Testis (tissue), 3 donors: ENCODE results near the gene PCDHAC1. TPM values are rescaled to one million over a fixed set of nuclear protein-coding genes. Genes with fewer than 3 reads are reported as not detected.

ENCODE experiments used
- DNase-seq: peaks from one replicate; pipeline ENCODE4 v3.0.0-alpha.2; 2019
- H3K27ac ChIP-seq, 2 donors: fragments of 200-600 bp; sonication (generic); one replicate each; pipeline ENCODE4 v1.5.1; 2019
- H3K27me3 ChIP-seq: fragments of 200-600 bp; sonication (generic); one replicate; pipeline ENCODE4 v1.5.1; 2019
- H3K36me3 ChIP-seq: fragments of 200-600 bp; sonication (generic); one replicate; pipeline ENCODE4 v1.5.1; 2017; ENCODE audit warnings: low read depth; ENCODE audit errors: missing control alignments
- H3K4me1 ChIP-seq: fragments of 200-600 bp; sonication (generic); one replicate; pipeline ENCODE4 v1.5.1; 2019
- H3K4me3 ChIP-seq, 2 donors: fragments of 200-600 bp; sonication (generic); one replicate each; pipeline ENCODE4 v1.5.1; 2017 to 2019
- H3K9me3 ChIP-seq: fragments of 200-600 bp; sonication (generic); one replicate; pipeline ENCODE4 v1.5.1; 2017
- CTCF ChIP-seq, 3 experiments: fragments of 450-650 bp in 2 of 3; fragments of 200-600 bp in 1 of 3; sonication (generic) in 1 of 3; IDR thresholded peaks; one replicate each; pipeline ENCODE4 v1.5.1; 2016 to 2019; ENCODE audit warnings: antibody characterized with exemption in 3 of 3, mild to moderate bottlenecking in 2 of 3, moderate library complexity in 1 of 3
- POLR2A ChIP-seq: fragments of 450-650 bp; IDR thresholded peaks from one replicate; pipeline ENCODE4 v1.6.1; 2017; ENCODE audit warnings: antibody characterized with exemption, mild to moderate bottlenecking, moderate library complexity
- WGBS, 2 donors: methylation state at CpG; one replicate each; pipeline ENCODE4 v1.1.5; 2018; 5-methylcytosine and 5-hydroxymethylcytosine counted together
- intact Hi-C: fragments of 100-400 bp; cut with DNase I; formaldehyde crosslinking; loops from one replicate; pipeline ENCODE4 v1.15.1; 2023; ENCODE audit warnings: low total_unique reads
- polyA plus RNA-seq: library from polyadenylated mRNA; stranded (reverse); fragments of 350-450 nt; fragmentation: Illumina TruSeq; extraction: RNeasy Lipid Tissue Mini Kit (QIAGEN cat#74804); gene quantifications from one replicate; pipeline ENCODE4 v1.2.3, GENCODE V29; 2014; ENCODE audit warnings: low read depth, low replicate concordance; ENCODE audit not compliant: insufficient read depth
- total RNA-seq, 2 donors: library from RNA; depleted of rRNA; stranded (reverse); fragments of >200 nt; gene quantifications; one replicate each; pipeline ENCODE4 v1.2.3, GENCODE V29; 2016

Gene PCDHAC1
- total and polyA plus RNA-seq, 3 donors from 2014 or later, result 1.8 to 7.5 (median 5.5) TPM

- Histone ChIP-seq H3K27me3 (no peaks in the 10 kb centered on the region), H3K4me3 (peak overlapping the region; percentile 33 to 59), H3K4me1 (no peaks in the 10 kb centered on the region), H3K9me3 (no peaks in the 10 kb centered on the region), H3K27ac (no peak overlapping the region), H3K36me3 (no peaks in the 10 kb centered on the region)
- 10% methylated on average over 9 to 12 of the region's 12 CpGs for WGBS, 2 donors
- DNase-seq, result peak; percentile 74
- no peak for TF ChIP-seq POLR2A
- peak; percentile 12 to 34 (median 28) for TF ChIP-seq CTCF (IDR thresholded peaks at IDR 0.05)
- intact Hi-C loops, result no loop called here
These were observed 43.6 kb upstream of the PCDHAC1 start for GRCh38 chr5:140882591-140882899.

DNA sequence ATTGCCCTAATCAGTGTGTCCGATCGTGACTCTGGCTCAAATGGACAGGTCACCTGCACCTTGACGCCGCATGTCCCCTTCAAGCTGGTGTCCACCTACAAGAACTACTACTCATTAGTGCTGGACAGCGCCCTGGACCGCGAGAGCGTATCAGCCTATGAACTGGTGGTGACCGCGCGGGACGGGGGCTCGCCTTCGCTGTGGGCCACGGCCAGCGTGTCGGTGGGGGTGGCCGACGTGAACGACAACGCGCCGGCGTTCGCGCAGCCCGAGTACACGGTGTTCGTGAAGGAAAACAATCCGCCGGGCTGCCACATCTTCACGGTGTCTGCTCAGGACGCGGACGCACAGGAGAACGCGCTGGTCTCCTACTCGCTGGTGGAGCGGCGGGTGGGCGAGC, 42.7 kb upstream of the PCDHAC1 start:
- H3K4me1 ChIP-seq, result no peaks in the 10 kb centered on the region
- TF ChIP-seq CTCF (IDR thresholded peaks at IDR 0.05) (no peak), POLR2A (no peak)
- WGBS, 2 donors, result 27 to 34% methylated on average over 8 to 41 of the region's 41 CpGs
- no peaks in the 10 kb centered on the region for H3K9me3 ChIP-seq
- intact Hi-C loops, result no loop called here
- no peaks in the 10 kb centered on the region for H3K36me3 ChIP-seq
- H3K27ac ChIP-seq, result no peak overlapping the region
- peak; percentile 25 for DNase-seq
- H3K27me3 ChIP-seq, result no peaks in the 10 kb centered on the region
- peak overlapping the region; percentile 37 to 45 for H3K4me3 ChIP-seq

- H3K27ac ChIP-seq, result no peak overlapping the region
- H3K36me3 ChIP-seq, result no peaks in the 10 kb centered on the region
- no peaks in the 10 kb centered on the region for H3K4me1 ChIP-seq
- TF ChIP-seq POLR2A (no peak), CTCF (IDR thresholded peaks at IDR 0.05) (no peak)
- H3K27me3 ChIP-seq, result no peaks in the 10 kb centered on the region
- no peaks in the 10 kb centered on the region for H3K9me3 ChIP-seq
- intact Hi-C loops, result no loop called here
- H3K4me3 ChIP-seq, result peak overlapping the region; percentile 37 to 45
- peak; percentile 33 for DNase-seq
- 28 to 35% methylated on average over 53 to 56 of the region's 79 CpGs for WGBS, 2 donors
These were observed 42.0 kb upstream of the PCDHAC1 start for GRCh38 chr5:140883927-140884697.

- H3K9me3 ChIP-seq, result no peaks in the 10 kb centered on the region
- DNase-seq, result no peak
- no peaks in the 10 kb centered on the region for H3K36me3 ChIP-seq
- intact Hi-C loops, result no loop called here
- no peak overlapping the region for H3K4me3 ChIP-seq
- WGBS, 2 donors, result 77 to 93% methylated on average over 1 of the region's 1 CpG
- no peak overlapping the region for H3K27ac ChIP-seq
- no peaks in the 10 kb centered on the region for H3K27me3 ChIP-seq
- H3K4me1 ChIP-seq, result no peaks in the 10 kb centered on the region
- TF ChIP-seq POLR2A (no peak), CTCF (IDR thresholded peaks at IDR 0.05) (no peak)
These were observed 9.8 kb upstream of the PCDHAC1 start for GRCh38 chr5:140916325-140916724.

- TF ChIP-seq CTCF (IDR thresholded peaks at IDR 0.05) (no peak), POLR2A (no peak)
- intact Hi-C loops, result no loop called here
- Histone ChIP-seq H3K4me3 (no peak overlapping the region), H3K4me1 (no peaks in the 10 kb centered on the region), H3K27me3 (no peaks in the 10 kb centered on the region), H3K36me3 (no peaks in the 10 kb centered on the region), H3K9me3 (no peaks in the 10 kb centered on the region), H3K27ac (no peak overlapping the region)
- no peak for DNase-seq
- 66 to 70% methylated on average over 4 of the region's 4 CpGs for WGBS, 2 donors
These were observed 2.5 kb upstream of the PCDHAC1 start for GRCh38 chr5:140923601-140924000.
